ENCODE data around the gene AXDND1. TPM values are rescaled to one million over a fixed set of nuclear protein-coding genes. Genes with fewer than 3 reads are reported as not detected.

Gene AXDND1
- total and polyA plus RNA-seq, 2 of the 8 experiments (the other 6 are each of a cell fraction or from before 2014, with no cell fraction given), result 0.61 TPM; not detected in 1

- Histone ChIP-seq H2BK120ac (replicated peaks; ENCODE audit: low read depth, low read length) (no peak overlapping the region), H3K4ac (replicated peaks; ENCODE audit: insufficient read length, low read depth, low read length) (no peak overlapping the region), H2BK15ac (ENCODE audit: low read length) (no peak overlapping the region), H4K5ac (ENCODE audit: insufficient read length, low read depth, low read length) (no peak overlapping the region), H3K9me3 (ENCODE audit: insufficient read depth in 2 of 2, low read depth in 1 of 2, low read length in 1 of 2) (no peaks in the 10 kb centered on the region), H4K8ac (ENCODE audit: extremely low read depth, insufficient read depth, low read length) (no peak overlapping the region), H4K91ac (replicated peaks; ENCODE audit: insufficient read length, low read length) (no peak overlapping the region), H2AFZ (ENCODE audit: low read length) (no peak overlapping the region), H3K27ac (ENCODE audit: low read depth, low read length) (no peak overlapping the region), H4K20me1 (replicated peaks in 1 of 2; ENCODE audit: control insufficient read depth in 1 of 2, insufficient read depth in 2 of 2, low read length in 2 of 2) (no peaks in the 10 kb centered on the region), H2BK5ac (ENCODE audit: low read depth, low read length) (no peak overlapping the region), H3K79me2 (ENCODE audit: control insufficient read depth in 1 of 2, insufficient read depth in 2 of 2, low read length in 2 of 2) (no peaks in the 10 kb centered on the region), H3K4me2 (ENCODE audit: insufficient read depth in 1 of 2, low read depth in 2 of 2, low read length in 2 of 2) (no peak overlapping the region), H3K36me3 (ENCODE audit: control insufficient read depth in 2 of 4, insufficient read depth in 4 of 4, low read length in 3 of 4) (no peaks in the 10 kb centered on the region), H3K27me3 (replicated peaks in 1 of 4; ENCODE audit: control insufficient read depth in 3 of 4, extremely low read depth in 1 of 4, insufficient read depth in 3 of 4, low read length in 3 of 4) (peaks cover 0 to 1% (median 0%) of the 10 kb centered on the region in 4 experiments; a peak in 1 of 7 replicates), H3K18ac (ENCODE audit: extremely low read depth, low read length) (no peak overlapping the region), H3K79me1 (ENCODE audit: low read depth, low read length) (no peaks in the 10 kb centered on the region), H3K23ac (ENCODE audit: insufficient read length) (no peak overlapping the region), H2BK12ac (ENCODE audit: low read depth, low read length) (no peak overlapping the region), H3K23me2 (ENCODE audit: low read depth, low read length) (no peaks in the 10 kb centered on the region), H2BK20ac (ENCODE audit: low read length) (no peak overlapping the region), H3K14ac (ENCODE audit: insufficient read length) (no peak overlapping the region), H2AK5ac (ENCODE audit: low read depth, low read length) (no peak overlapping the region), H3K9ac (replicated peaks in 1 of 4; ENCODE audit: extremely low read depth in 1 of 4, low read depth in 3 of 4, low read length in 3 of 4) (no peak overlapping the region), H3K56ac (replicated peaks; ENCODE audit: insufficient read length, low read depth, low read length) (no peak overlapping the region), H3K4me1 (replicated peaks in 1 of 4; ENCODE audit: control insufficient read depth in 3 of 4, insufficient read depth in 4 of 4, low read length in 3 of 4) (no peaks in the 10 kb centered on the region), H3K4me3 (ENCODE audit: extremely low read depth in 1 of 4, insufficient read depth in 2 of 4, low read depth in 3 of 4, low read length in 4 of 4) (no peak overlapping the region)
- POLR2A ChIA-PET (ENCODE audit: partially characterized antibody), result no interaction called here
- WGBS, 2 experiments (ENCODE audit: extremely low coverage in 1 of 2, insufficient coverage in 1 of 2, insufficient read length in 1 of 2, insufficient replicate concordance in 2 of 2, low coverage in 1 of 2, low lambda C conversion rate in 2 of 2, missing lambda C conversion rate in 1 of 2), result 89% methylated on average over 5 of the region's 5 CpGs; no CpG with 5 or more reads in 1 of the 2 experiments
- CTCF ChIA-PET (ENCODE audit: partially characterized antibody), result no interaction called here
- DNase-seq (ENCODE audit: low read depth in 1 of 2, low spot score in 2 of 2) (no peak), FAIRE-seq (no peak)
- TF ChIP-seq YY1 (IDR thresholded peaks at IDR 0.05; ENCODE audit: low read depth, low read length) (no peak), RBBP5 (IDR thresholded peaks at IDR 0.05; ENCODE audit: borderline replicate concordance, low read depth, low read length) (no peak)
Measured at GRCh38 chr1:179337942-179338560, 27.7 kb upstream of the AXDND1 start.
